ENCODE results near the gene FAM193A. TPM values are rescaled to one million over a fixed set of nuclear protein-coding genes. Genes with fewer than 3 reads are reported as not detected.

FAM193A gene
- total RNA-seq, 1 experiment from 2014 or later = 31.3 TPM

DNA sequence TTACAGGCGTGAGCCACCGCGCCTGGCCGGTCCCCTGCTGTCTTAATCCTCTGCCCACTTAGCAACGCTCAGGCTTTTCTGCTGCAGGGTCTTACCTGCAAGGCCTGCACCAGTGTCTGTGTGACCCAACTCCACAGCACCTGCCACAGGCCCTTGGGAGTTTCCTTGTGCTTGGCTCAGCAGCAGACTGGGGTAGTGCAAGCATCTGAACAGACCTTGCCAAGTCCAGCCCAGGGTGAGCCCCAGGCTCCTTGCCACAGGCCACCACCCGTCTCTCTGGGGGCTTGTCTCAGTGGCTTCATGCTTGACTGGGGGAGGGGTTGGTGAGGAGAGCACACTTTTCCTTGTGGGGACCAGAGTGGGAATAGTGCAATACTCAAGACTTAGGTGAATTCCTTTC is 87.0 kb downstream of the FAM193A start:
- TF ChIP-seq, protein P1, sequence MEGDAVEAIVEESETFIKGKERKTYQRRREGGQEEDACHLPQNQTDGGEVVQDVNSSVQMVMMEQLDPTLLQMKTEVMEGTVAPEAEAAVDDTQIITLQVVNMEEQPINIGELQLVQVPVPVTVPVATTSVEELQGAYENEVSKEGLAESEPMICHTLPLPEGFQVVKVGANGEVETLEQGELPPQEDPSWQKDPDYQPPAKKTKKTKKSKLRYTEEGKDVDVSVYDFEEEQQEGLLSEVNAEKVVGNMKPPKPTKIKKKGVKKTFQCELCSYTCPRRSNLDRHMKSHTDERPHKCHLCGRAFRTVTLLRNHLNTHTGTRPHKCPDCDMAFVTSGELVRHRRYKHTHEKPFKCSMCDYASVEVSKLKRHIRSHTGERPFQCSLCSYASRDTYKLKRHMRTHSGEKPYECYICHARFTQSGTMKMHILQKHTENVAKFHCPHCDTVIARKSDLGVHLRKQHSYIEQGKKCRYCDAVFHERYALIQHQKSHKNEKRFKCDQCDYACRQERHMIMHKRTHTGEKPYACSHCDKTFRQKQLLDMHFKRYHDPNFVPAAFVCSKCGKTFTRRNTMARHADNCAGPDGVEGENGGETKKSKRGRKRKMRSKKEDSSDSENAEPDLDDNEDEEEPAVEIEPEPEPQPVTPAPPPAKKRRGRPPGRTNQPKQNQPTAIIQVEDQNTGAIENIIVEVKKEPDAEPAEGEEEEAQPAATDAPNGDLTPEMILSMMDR (IDR thresholded peaks at IDR 0.05; ENCODE audit: unreplicated experiment) = no peak
- no peaks in the 10 kb centered on the region for H3K27me3 Mint-ChIP-seq (ENCODE audit: insufficient read depth, unreplicated experiment)
- H3K36me3 Mint-ChIP-seq (ENCODE audit: insufficient read depth, unreplicated experiment) = peaks cover 48% of the 10 kb centered on the region
- no peak for DNase-seq (ENCODE audit: unreplicated experiment)
- H3K4me1 Mint-ChIP-seq (ENCODE audit: insufficient read depth, unreplicated experiment) = peaks cover 11% of the 10 kb centered on the region
- H3K4me3 Mint-ChIP-seq (ENCODE audit: unreplicated experiment) = no peak overlapping the region
- CTCF ChIA-PET = interaction anchor here (0.7 kb wide), 1 partner anchor 405 kb away, joined by 6 read pairs; no protein-coding TSS in a partner anchor
- intact Hi-C loops (cut with micrococcal nuclease) = no loop called here
- BruUV-seq (replicated peaks) = no TSS peak
- H3K27ac Mint-ChIP-seq (ENCODE audit: low read depth, unreplicated experiment) = no peak overlapping the region
- POLR2A ChIA-PET = no interaction called here
- no peaks in the 10 kb centered on the region for H3K9me3 Mint-ChIP-seq (ENCODE audit: unreplicated experiment)

DNA sequence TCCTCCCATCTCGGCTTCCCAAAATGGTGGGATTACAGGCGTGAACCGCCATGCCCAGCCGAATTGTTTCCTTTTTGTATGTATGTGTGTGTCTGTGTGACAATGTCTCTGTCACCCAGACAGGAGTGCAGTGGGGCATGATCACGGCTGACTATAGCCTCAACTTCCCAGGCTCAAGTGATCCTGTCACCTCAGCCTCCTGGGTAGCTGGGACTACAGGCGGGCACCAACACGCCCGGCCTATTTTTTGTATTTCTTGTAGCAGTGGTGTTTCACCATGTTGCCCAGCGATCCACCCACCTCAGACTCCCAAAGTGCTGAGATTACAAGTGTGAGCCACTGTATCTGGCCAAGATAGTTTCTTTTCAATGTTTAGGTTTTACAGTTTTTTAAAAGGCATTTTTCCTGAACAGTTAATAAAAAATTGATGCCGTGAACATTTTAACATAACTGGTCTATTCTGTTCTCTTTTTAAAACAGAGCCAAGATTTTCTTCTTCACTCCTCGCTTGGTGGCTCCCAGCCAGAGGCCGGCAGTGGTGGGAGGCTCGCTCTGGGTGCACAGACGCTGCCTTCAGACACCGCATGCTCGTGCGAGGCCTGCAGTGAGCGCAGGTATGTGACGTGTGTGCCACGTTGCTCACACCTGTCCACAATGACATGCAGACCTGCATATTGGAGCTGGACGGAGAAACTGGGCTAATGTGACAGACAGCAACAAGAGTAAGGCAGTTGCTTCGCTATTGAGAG is 88.5 kb downstream of the FAM193A start:
- BruUV-seq (replicated peaks) = no TSS peak
- no peaks in the 10 kb centered on the region for H3K9me3 Mint-ChIP-seq (ENCODE audit: unreplicated experiment)
- intact Hi-C loops (cut with micrococcal nuclease) = no loop called here
- peaks cover 59% of the 10 kb centered on the region for H3K36me3 Mint-ChIP-seq (ENCODE audit: insufficient read depth, unreplicated experiment)
- H3K27ac Mint-ChIP-seq (ENCODE audit: low read depth, unreplicated experiment) = no peak overlapping the region
- peaks cover 11% of the 10 kb centered on the region for H3K4me1 Mint-ChIP-seq (ENCODE audit: insufficient read depth, unreplicated experiment)
- CTCF ChIA-PET = interaction anchor here (0.6 to 0.7 kb wide), 2 partner anchors 12 to 84 kb away, joined by 3 to 4 read pairs; no protein-coding TSS in a partner anchor
- no peaks in the 10 kb centered on the region for H3K27me3 Mint-ChIP-seq (ENCODE audit: insufficient read depth, unreplicated experiment)
- no peak overlapping the region for H3K4me3 Mint-ChIP-seq (ENCODE audit: unreplicated experiment)
- POLR2A ChIA-PET = no interaction called here
- DNase-seq (ENCODE audit: unreplicated experiment) = peak; percentile 9
- TF ChIP-seq, protein P1 (IDR thresholded peaks at IDR 0.05; ENCODE audit: unreplicated experiment) = no peak

DNA sequence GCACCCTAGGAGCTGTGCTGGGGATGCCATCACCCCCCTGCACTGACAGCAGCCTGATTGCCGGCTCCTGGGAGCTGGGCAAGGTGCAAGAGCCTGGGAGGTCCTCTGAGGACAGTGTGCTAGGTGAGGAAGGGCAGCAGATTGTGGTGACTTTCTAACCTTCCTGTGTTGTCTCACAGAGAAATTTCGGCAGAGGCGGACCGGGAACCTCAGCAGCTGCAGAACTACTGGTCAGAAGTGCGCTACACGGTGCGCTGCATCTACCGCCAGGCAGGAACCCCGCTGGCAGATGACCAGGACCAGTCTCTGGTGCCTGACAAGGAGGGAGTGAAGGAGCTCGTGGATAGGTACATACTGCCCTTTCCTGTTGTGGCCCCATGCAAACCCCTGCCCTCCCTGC is 89.8 kb downstream of the FAM193A start:
- no peak for DNase-seq (ENCODE audit: unreplicated experiment)
- no peaks in the 10 kb centered on the region for H3K27me3 Mint-ChIP-seq (ENCODE audit: insufficient read depth, unreplicated experiment)
- TF ChIP-seq, protein P1 (IDR thresholded peaks at IDR 0.05; ENCODE audit: unreplicated experiment) = no peak
- no peak overlapping the region for H3K27ac Mint-ChIP-seq (ENCODE audit: low read depth, unreplicated experiment)
- H3K36me3 Mint-ChIP-seq (ENCODE audit: insufficient read depth, unreplicated experiment) = peaks cover 72% of the 10 kb centered on the region
- ChIA-PET CTCF (interaction anchor here (0.5 to 0.7 kb wide), 2 partner anchors 25 to 134 kb away, joined by 3 read pairs; no protein-coding TSS in a partner anchor), POLR2A (no interaction called here)
- peaks cover 11% of the 10 kb centered on the region for H3K4me1 Mint-ChIP-seq (ENCODE audit: insufficient read depth, unreplicated experiment)
- no peak overlapping the region for H3K4me3 Mint-ChIP-seq (ENCODE audit: unreplicated experiment)
- no TSS peak for BruUV-seq (replicated peaks)
- intact Hi-C loops (cut with micrococcal nuclease) = no loop called here
- H3K9me3 Mint-ChIP-seq (ENCODE audit: unreplicated experiment) = no peaks in the 10 kb centered on the region

DNA sequence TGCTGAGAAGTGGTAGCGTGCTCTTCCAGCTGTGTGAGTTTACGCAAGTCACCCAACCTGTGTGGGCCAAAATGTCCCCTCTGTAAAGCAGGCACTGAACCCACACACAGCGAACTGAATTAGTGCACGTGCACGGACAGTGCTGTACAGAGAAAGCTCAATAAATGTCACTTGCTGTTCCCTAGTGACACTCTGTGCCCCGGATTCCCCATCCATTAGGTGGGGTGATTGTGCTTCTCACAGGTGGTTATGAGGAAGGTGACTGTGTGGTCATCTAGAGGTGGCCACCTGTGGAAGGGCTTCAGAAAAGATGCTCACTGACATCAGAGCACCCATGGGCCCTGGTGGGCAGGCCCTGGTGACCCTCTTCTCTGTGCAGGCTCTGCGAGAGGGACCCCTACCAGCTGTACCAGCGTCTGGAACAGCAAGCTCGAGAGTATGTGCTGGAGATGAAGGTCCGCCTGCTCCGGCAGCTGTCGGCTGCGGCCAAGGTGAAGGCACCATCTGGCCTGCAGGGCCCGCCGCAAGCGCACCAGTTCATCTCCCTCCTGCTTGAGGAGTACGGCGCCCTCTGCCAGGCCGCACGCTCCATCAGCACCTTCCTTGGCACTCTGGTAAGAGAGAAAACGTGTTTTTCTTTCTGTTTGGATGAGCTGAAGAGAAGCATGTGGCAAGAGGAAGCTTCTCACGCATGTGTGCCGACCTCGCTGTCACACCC is 94.3 kb downstream of the FAM193A start:
- Mint-ChIP-seq H3K9me3 (ENCODE audit: unreplicated experiment) (no peaks in the 10 kb centered on the region), H3K4me1 (ENCODE audit: insufficient read depth, unreplicated experiment) (no peaks in the 10 kb centered on the region), H3K36me3 (ENCODE audit: insufficient read depth, unreplicated experiment) (peaks cover 69% of the 10 kb centered on the region), H3K4me3 (ENCODE audit: unreplicated experiment) (no peak overlapping the region), H3K27ac (ENCODE audit: low read depth, unreplicated experiment) (no peak overlapping the region), H3K27me3 (ENCODE audit: insufficient read depth, unreplicated experiment) (no peaks in the 10 kb centered on the region)
- ChIA-PET CTCF (interaction anchor here (0.7 kb wide), 1 partner anchor 162 kb away, joined by 3 read pairs; the partner anchor contains the start of gene RNF4), POLR2A (no interaction called here)
- no peak for DNase-seq (ENCODE audit: unreplicated experiment)
- BruUV-seq (replicated peaks) = no TSS peak
- intact Hi-C loops (cut with micrococcal nuclease) = no loop called here
- TF ChIP-seq, protein P1 (IDR thresholded peaks at IDR 0.05; ENCODE audit: unreplicated experiment) = no peak
